SK-N-MC (cell line): ENCODE data around the gene SNX27.

Experiments used
- EZH2 ChIP-seq: fragments of 200-600 bp; sonication (generic); IDR thresholded peaks from one replicate; pipeline ENCODE4 v1.6.1; 2017; ENCODE audit warnings: antibody characterized with exemption
- POLR2AphosphoS5 ChIP-seq: IDR thresholded peaks from 2 replicates; pipeline ENCODE4 v1.6.1; 2012; ENCODE audit warnings: mild to moderate bottlenecking, low read depth, low read length, borderline replicate concordance

DNA sequence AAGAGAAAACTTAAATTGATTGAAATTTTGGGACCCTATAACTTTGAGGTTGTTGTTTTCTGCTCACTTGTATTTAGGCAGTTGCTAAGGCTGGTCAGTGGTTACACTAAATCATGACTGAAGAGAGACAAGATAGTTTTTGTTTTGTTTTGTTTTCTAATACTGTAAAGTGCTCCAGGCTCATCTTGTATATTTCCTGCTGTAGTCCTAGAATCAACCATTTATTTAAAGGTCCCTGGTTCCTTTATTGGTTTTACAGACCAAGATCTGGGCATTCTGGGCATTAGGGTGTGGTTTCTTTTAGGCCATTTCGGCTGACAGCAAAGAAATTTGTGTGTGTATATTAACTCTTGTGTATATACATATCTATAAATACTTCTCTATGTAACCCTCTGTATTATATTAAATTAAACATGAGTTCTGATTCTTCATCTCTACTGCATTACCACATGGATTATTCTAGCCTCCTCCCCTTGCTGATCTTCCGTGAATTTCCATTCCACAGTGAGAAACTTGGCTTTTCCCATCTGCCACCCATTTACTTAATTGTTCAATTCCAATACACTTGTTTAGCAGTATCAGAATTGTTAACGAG is 15.0 kb downstream of the SNX27 start:
- TF ChIP-seq EZH2, result no peak
- TF ChIP-seq POLR2AphosphoS5, result no peak
